ENCODE data around the gene EVL.

GRCh38 chr14:100067971-100068959, 3.0 kb downstream of the EVL start:
- TF ChIP-seq YY1 (IDR thresholded peaks at IDR 0.05; ENCODE audit: low read depth, low read length) = no peak
- TF ChIP-seq, protein P1, sequence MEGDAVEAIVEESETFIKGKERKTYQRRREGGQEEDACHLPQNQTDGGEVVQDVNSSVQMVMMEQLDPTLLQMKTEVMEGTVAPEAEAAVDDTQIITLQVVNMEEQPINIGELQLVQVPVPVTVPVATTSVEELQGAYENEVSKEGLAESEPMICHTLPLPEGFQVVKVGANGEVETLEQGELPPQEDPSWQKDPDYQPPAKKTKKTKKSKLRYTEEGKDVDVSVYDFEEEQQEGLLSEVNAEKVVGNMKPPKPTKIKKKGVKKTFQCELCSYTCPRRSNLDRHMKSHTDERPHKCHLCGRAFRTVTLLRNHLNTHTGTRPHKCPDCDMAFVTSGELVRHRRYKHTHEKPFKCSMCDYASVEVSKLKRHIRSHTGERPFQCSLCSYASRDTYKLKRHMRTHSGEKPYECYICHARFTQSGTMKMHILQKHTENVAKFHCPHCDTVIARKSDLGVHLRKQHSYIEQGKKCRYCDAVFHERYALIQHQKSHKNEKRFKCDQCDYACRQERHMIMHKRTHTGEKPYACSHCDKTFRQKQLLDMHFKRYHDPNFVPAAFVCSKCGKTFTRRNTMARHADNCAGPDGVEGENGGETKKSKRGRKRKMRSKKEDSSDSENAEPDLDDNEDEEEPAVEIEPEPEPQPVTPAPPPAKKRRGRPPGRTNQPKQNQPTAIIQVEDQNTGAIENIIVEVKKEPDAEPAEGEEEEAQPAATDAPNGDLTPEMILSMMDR (IDR thresholded peaks at IDR 0.05; ENCODE audit: control extremely low read depth in 1 of 3, insufficient read depth in 1 of 3, low read depth in 1 of 3, low read length in 3 of 3) = no peak
- no peak for TF ChIP-seq CREB1 (IDR thresholded peaks at IDR 0.05)
- no peak for TF ChIP-seq SRF (IDR thresholded peaks at IDR 0.05; ENCODE audit: low read depth, low read length)
- no peak for TF ChIP-seq CHD2 (IDR thresholded peaks at IDR 0.05; ENCODE audit: low read length)
- TF ChIP-seq EZH2 (IDR thresholded peaks at IDR 0.05; ENCODE audit: low read depth, low read length, severe bottlenecking) = no peak

Data from H1 (cell line).